Activated CD8-positive, alpha-beta memory T cell treated with anti-CD3 and anti-CD28 coated beads for 48 hours (primary cell): Measurements from ENCODE around the gene MTIF3.
"Not testable (repeated sequence)": the region's sequence is repeated elsewhere in the genome, so short reads cannot be mapped to it uniquely, and the experiment has no call there.

Source experiments
- DNase-seq, 3 experiments: peaks; one replicate each; pipeline ENCODE4 v3.0.0-alpha.2; 2020; ENCODE audit warnings: low read depth in 2 of 3, low spot score in 2 of 3

The MTIF3 gene

GRCh38 chr13:27421101-27421871 is 29.1 kb downstream of the MTIF3 start:
- no peak for DNase-seq

- no peak for DNase-seq
Observed at GRCh38 chr13:27419328-27419727, 31.0 kb downstream of the MTIF3 start.

GRCh38 chr13:27415116-27415515 is 35.2 kb downstream of the MTIF3 start:
- no peak for DNase-seq

- no peak for DNase-seq
Observed at GRCh38 chr13:27411341-27411740, 39.0 kb downstream of the MTIF3 start.

- no peak for DNase-seq
Observed at GRCh38 chr13:27409013-27409412, 41.4 kb downstream of the MTIF3 start.

- DNase-seq: no peak
Observed at GRCh38 chr13:27408074-27408473, 42.3 kb downstream of the MTIF3 start.

GRCh38 chr13:27406178-27406939 is 44.0 kb downstream of the MTIF3 start:
- no peak for DNase-seq

- no peak for DNase-seq
Observed at GRCh38 chr13:27405546-27406134, 44.7 kb downstream of the MTIF3 start.

GRCh38 chr13:27404680-27405079 is 45.7 kb downstream of the MTIF3 start:
- DNase-seq: no peak

GRCh38 chr13:27403727-27404385 is 46.5 kb downstream of the MTIF3 start:
- DNase-seq: no peak

GRCh38 chr13:27403203-27403678 is 47.1 kb downstream of the MTIF3 start:
- no peak for DNase-seq

- no peak for DNase-seq
Observed at GRCh38 chr13:27401210-27401609, 49.2 kb downstream of the MTIF3 start.

- not testable (repeated sequence) for DNase-seq
Observed at GRCh38 chr13:27400405-27400804, 50.0 kb downstream of the MTIF3 start.

- DNase-seq: no peak
Observed at GRCh38 chr13:27398360-27398759, 52.0 kb downstream of the MTIF3 start.

GRCh38 chr13:27396252-27396846 is 54.0 kb downstream of the MTIF3 start:
- DNase-seq: no peak

GRCh38 chr13:27395007-27395510 is 55.3 kb downstream of the MTIF3 start:
- DNase-seq: no peak

- no peak for DNase-seq
Observed at GRCh38 chr13:27393101-27393500, 57.3 kb downstream of the MTIF3 start.

GRCh38 chr13:27391471-27391870 is 58.9 kb downstream of the MTIF3 start:
- DNase-seq: no peak

- no peak for DNase-seq
Observed at GRCh38 chr13:27389891-27390290, 60.5 kb downstream of the MTIF3 start.

GRCh38 chr13:27388241-27388640 is 62.1 kb downstream of the MTIF3 start:
- no peak for DNase-seq
